Neural progenitor cell (in vitro differentiated cells): Measurements from ENCODE around the gene NAA10. TPM values are rescaled to one million over a fixed set of nuclear protein-coding genes. Genes with fewer than 3 reads are reported as not detected.

Experiments used
- DNase-seq: peaks from one replicate; pipeline ENCODE4 v3.0.0-alpha.2; 2016; ENCODE audit warnings: low spot score
- H2AFZ ChIP-seq: fragments of 200-600 bp; sonication (generic); replicated peaks from 2 replicates; pipeline ENCODE4 v1.6.1; 2016; ENCODE audit warnings: antibody characterized with exemption
- H3F3A ChIP-seq: fragments of 200-600 bp; sonication (generic); 2 replicates; pipeline ENCODE4 v1.6.1; 2016; ENCODE audit warnings: antibody characterized with exemption, low read depth
- H3K27ac ChIP-seq: fragments of 200-600 bp; sonication (generic); 2 replicates; pipeline ENCODE4 v1.5.1; 2016; ENCODE audit warnings: mild to moderate bottlenecking
- H3K27me3 ChIP-seq: fragments of 200-600 bp; sonication (generic); 2 replicates; pipeline ENCODE4 v1.6.1; 2016; ENCODE audit warnings: mild to moderate bottlenecking, moderate library complexity
- H3K36me3 ChIP-seq: fragments of 200-600 bp; sonication (generic); 2 replicates; pipeline ENCODE4 v1.5.1; 2016
- H3K4me1 ChIP-seq: fragments of 200-600 bp; sonication (generic); 2 replicates; pipeline ENCODE4 v1.6.1; 2016; ENCODE audit warnings: mixed run types
- H3K4me2 ChIP-seq: fragments of 200-600 bp; sonication (generic); 2 replicates; pipeline ENCODE4 v1.6.1; 2016
- H3K4me3 ChIP-seq: fragments of 200-600 bp; sonication (generic); 2 replicates; pipeline ENCODE4 v1.5.1; 2016
- H3K79me2 ChIP-seq: fragments of 200-600 bp; sonication (generic); 2 replicates; pipeline ENCODE4 v1.6.1; 2016; ENCODE audit warnings: low read depth
- H3K9ac ChIP-seq: fragments of 200-600 bp; sonication (generic); 2 replicates; pipeline ENCODE4 v1.6.1; 2016
- H3K9me3 ChIP-seq: fragments of 200-600 bp; sonication (generic); 2 replicates; pipeline ENCODE4 v1.5.1; 2016; ENCODE audit warnings: low read depth
- H4K20me1 ChIP-seq: fragments of 200-600 bp; sonication (generic); 2 replicates; pipeline ENCODE4 v1.6.1; 2016; ENCODE audit warnings: low read depth
- H3K27ac Mint-ChIP-seq: 3 replicates; pipeline ENCODE4 v1.8.0; 2021; ENCODE audit warnings: mixed read lengths
- H3K27me3 Mint-ChIP-seq: 2 replicates; pipeline ENCODE4 v1.8.0; 2022; ENCODE audit warnings: low read depth, mild to moderate bottlenecking, inconsistent platforms, moderate library complexity, mixed read lengths; ENCODE audit not compliant: insufficient read depth
- H3K36me3 Mint-ChIP-seq: 3 replicates; pipeline ENCODE4 v1.8.0; 2021; ENCODE audit warnings: mixed read lengths
- H3K4me1 Mint-ChIP-seq: 3 replicates; pipeline ENCODE4 v1.8.0; 2021; ENCODE audit warnings: mixed read lengths
- H3K4me3 Mint-ChIP-seq: 3 replicates; pipeline ENCODE4 v1.8.0; 2021; ENCODE audit warnings: mild to moderate bottlenecking, moderate library complexity, mixed read lengths
- H3K9me3 Mint-ChIP-seq: 3 replicates; pipeline ENCODE4 v1.8.0; 2020; ENCODE audit warnings: mixed read lengths
- CTCF ChIP-seq: fragments of 200-600 bp; sonication (generic); IDR thresholded peaks from 2 replicates; pipeline ENCODE4 v1.5.1; 2017; ENCODE audit warnings: antibody characterized with exemption, mild to moderate bottlenecking
- EZH2 ChIP-seq: fragments of 200-600 bp; sonication (generic); IDR thresholded peaks from 2 replicates; pipeline ENCODE4 v1.6.1; 2017; ENCODE audit warnings: antibody characterized with exemption, mild to moderate bottlenecking, moderate library complexity
- EZH2phosphoT487 ChIP-seq: fragments of 200-600 bp; sonication (generic); IDR thresholded peaks from 2 replicates; pipeline ENCODE4 v1.6.1; 2017; ENCODE audit warnings: antibody characterized with exemption
- microRNA-seq: library from miRNA; unstranded; fragments of <30 nt; microRNA quantifications from one replicate; pipeline ENCODE4, GENCODE V29; 2016
- small RNA-seq: library from RNA; depleted of rRNA; stranded (forward); fragments of <200 nt; gene quantifications from one replicate; pipeline ENCODE3, GENCODE V24; 2015
- total RNA-seq: library from RNA; depleted of rRNA; stranded (reverse); fragments of >200 nt; gene quantifications from 2 replicates; pipeline ENCODE4 v1.2.3, GENCODE V29; 2015; ENCODE audit warnings: low replicate concordance

Gene NAA10
- total RNA-seq, 1 donor from 2014 or later = 55.5 TPM

GRCh38 chrX:153881281-153881680 lies 53.6 kb downstream of the NAA10 start:
- peaks cover 40% of the 10 kb centered on the region for H3K4me1 Mint-ChIP-seq
- no peak overlapping the region for H2AFZ ChIP-seq

GRCh38 chrX:153880440-153880815 lies 54.4 kb downstream of the NAA10 start:
- Histone ChIP-seq H3F3A (peaks cover 11% of the 10 kb centered on the region), H3K4me1 (peaks cover 17% of the 10 kb centered on the region), H3K27me3 (peaks cover 21% of the 10 kb centered on the region), H3K9ac (no peak overlapping the region), H3K9me3 (no peaks in the 10 kb centered on the region), H2AFZ (no peak overlapping the region), H3K4me3 (no peak overlapping the region), H3K4me2 (no peak overlapping the region), H3K79me2 (no peaks in the 10 kb centered on the region), H3K27ac (no peak overlapping the region), H3K36me3 (no peaks in the 10 kb centered on the region), H4K20me1 (no peaks in the 10 kb centered on the region)
- Mint-ChIP-seq H3K36me3 (peaks cover 2% of the 10 kb centered on the region), H3K9me3 (peaks cover 24% of the 10 kb centered on the region), H3K27me3 (peaks cover 22% of the 10 kb centered on the region), H3K4me3 (no peak overlapping the region), H3K4me1 (peaks cover 43% of the 10 kb centered on the region), H3K27ac (no peak overlapping the region)
- TF ChIP-seq EZH2 (no peak), EZH2phosphoT487 (no peak), CTCF (no peak)
- DNase-seq = no peak

More at GRCh38 chrX:153881281-153881680, 53.6 kb downstream of the NAA10 start:
- no peaks in the 10 kb centered on the region for H3K9me3 ChIP-seq
- H3K27ac ChIP-seq = no peak overlapping the region
- TF ChIP-seq EZH2 (no peak), EZH2phosphoT487 (no peak), CTCF (no peak)
- Mint-ChIP-seq H3K36me3 (peaks cover 2% of the 10 kb centered on the region), H3K4me3 (no peak overlapping the region), H3K9me3 (peaks cover 21% of the 10 kb centered on the region), H3K27me3 (peaks cover 21% of the 10 kb centered on the region), H3K27ac (no peak overlapping the region)
- peaks cover 17% of the 10 kb centered on the region for H3K4me1 ChIP-seq
- H3K27me3 ChIP-seq = peaks cover 28% of the 10 kb centered on the region
- no peak overlapping the region for H3K9ac ChIP-seq
- no peak overlapping the region for H3K4me3 ChIP-seq
- no peaks in the 10 kb centered on the region for H3K36me3 ChIP-seq
- H3K79me2 ChIP-seq = no peaks in the 10 kb centered on the region
- no peak overlapping the region for H3K4me2 ChIP-seq
- H3F3A ChIP-seq = peaks cover 11% of the 10 kb centered on the region
- no peak for DNase-seq
- H4K20me1 ChIP-seq = no peaks in the 10 kb centered on the region

GRCh38 chrX:153879741-153880439 lies 54.9 kb downstream of the NAA10 start:
- H3K4me1 Mint-ChIP-seq = peaks cover 43% of the 10 kb centered on the region
- no peak overlapping the region for H3K4me3 Mint-ChIP-seq
- no peak overlapping the region for H3K4me3 ChIP-seq

More at GRCh38 chrX:153879741-153880439, 54.9 kb downstream of the NAA10 start:
- Mint-ChIP-seq H3K27me3 (peaks cover 21% of the 10 kb centered on the region), H3K27ac (no peak overlapping the region), H3K9me3 (peaks cover 22% of the 10 kb centered on the region), H3K36me3 (peaks cover 2% of the 10 kb centered on the region)
- Histone ChIP-seq H3K36me3 (no peaks in the 10 kb centered on the region), H3K79me2 (no peaks in the 10 kb centered on the region), H3K4me2 (peak overlapping the region; percentile 76), H3K27ac (no peak overlapping the region), H2AFZ (no peak overlapping the region), H3F3A (peaks cover 11% of the 10 kb centered on the region), H4K20me1 (peaks cover 2% of the 10 kb centered on the region), H3K27me3 (peaks cover 16% of the 10 kb centered on the region), H3K4me1 (peaks cover 17% of the 10 kb centered on the region), H3K9ac (no peak overlapping the region), H3K9me3 (no peaks in the 10 kb centered on the region)
- no peak for DNase-seq
- no peak for TF ChIP-seq CTCF
- TF ChIP-seq EZH2 = no peak
- TF ChIP-seq EZH2phosphoT487 = no peak

Small RNAs within 50 kb of the gene (microRNA-seq; reads per million reads assigned to microRNA genes)
- gene MIR3202-1 (not detected), gene MIR3202-2 (not detected)

Small RNAs within 50 kb of the gene (small RNA-seq; reads per million reads assigned to genes)
- gene MIR3202-1 = not detected

Other genes starting within 250 kb of the NAA10 start
- gene SLC6A8, start 247.1 kb downstream of the NAA10 start, total RNA-seq = 94.1 and 191 TPM in 2 replicates
- gene BCAP31, start 210.7 kb downstream of the NAA10 start, total RNA-seq = 52.5 and 68.7 TPM in 2 replicates
- gene ABCD1, start 210.2 kb downstream of the NAA10 start, total RNA-seq = 0.79 and 5.0 TPM in 2 replicates
- 0.25 and 0.71 TPM in 2 replicates for gene PLXNB3, start 170.8 kb downstream of the NAA10 start, total RNA-seq
- not detected in 2 replicates for gene SRPK3, start 154.0 kb downstream of the NAA10 start, total RNA-seq
- gene IDH3G, start 140.7 kb downstream of the NAA10 start, total RNA-seq = 40.3 and 50.6 TPM in 2 replicates
- 58.4 and 112 TPM in 2 replicates for gene SSR4, start 140.4 kb downstream of the NAA10 start, total RNA-seq
- gene PDZD4, start 104.5 kb downstream of the NAA10 start, total RNA-seq = 1.9 and 5.2 TPM in 2 replicates
- 0.49 and 1.7 TPM in 2 replicates for gene L1CAM, start 48.9 kb downstream of the NAA10 start, total RNA-seq
- gene AVPR2, start 30.4 kb downstream of the NAA10 start, total RNA-seq = not detected in 2 replicates
- gene ARHGAP4, start 8.8 kb downstream of the NAA10 start, total RNA-seq = 5.1 and 17.9 TPM in 2 replicates
- 5.4 and 9.3 TPM in 2 replicates for gene RENBP, start 9.6 kb upstream of the NAA10 start, total RNA-seq
- gene HCFC1, start 36.8 kb upstream of the NAA10 start, total RNA-seq = 20.7 and 57.7 TPM in 2 replicates
- 2.4 and 6.8 TPM in 2 replicates for gene TMEM187, start 37.7 kb upstream of the NAA10 start, total RNA-seq
- gene IRAK1, start 84.9 kb upstream of the NAA10 start, total RNA-seq = 6.8 and 13.6 TPM in 2 replicates
- gene MECP2, start 162.7 kb upstream of the NAA10 start, total RNA-seq = 26.7 and 32.4 TPM in 2 replicates
- gene OPN1LW, start 209.2 kb upstream of the NAA10 start, total RNA-seq = not detected in 2 replicates
- not detected in 2 replicates for gene OPN1MW, start 247.6 kb upstream of the NAA10 start, total RNA-seq